ENCODE data around the gene RPL12. TPM values are rescaled to one million over a fixed set of nuclear protein-coding genes. Genes with fewer than 3 reads are reported as not detected.

The RPL12 gene
- total RNA-seq, 1 donor from 2014 or later, result 3,182 TPM

DNA sequence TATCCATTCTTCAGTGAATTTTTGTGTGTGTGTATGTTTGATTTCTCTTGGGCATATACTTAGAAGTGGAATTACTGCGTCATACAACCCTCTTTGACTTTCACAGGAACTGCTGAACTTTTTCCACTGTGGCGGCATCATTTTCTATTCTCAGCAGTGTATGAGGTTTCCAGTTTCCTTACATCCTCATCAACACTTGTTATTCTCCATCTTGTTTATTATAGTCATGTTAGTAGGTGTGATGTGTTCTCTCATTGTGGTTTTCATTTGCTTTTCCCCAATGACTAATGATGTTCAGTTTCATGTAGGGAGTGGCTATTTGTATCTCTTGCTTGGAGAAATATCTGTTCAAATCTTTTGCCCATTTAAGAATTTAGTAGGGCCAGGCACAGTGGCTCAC lies 24.4 kb downstream of the RPL12 start:
- TF ChIP-seq, protein P1, sequence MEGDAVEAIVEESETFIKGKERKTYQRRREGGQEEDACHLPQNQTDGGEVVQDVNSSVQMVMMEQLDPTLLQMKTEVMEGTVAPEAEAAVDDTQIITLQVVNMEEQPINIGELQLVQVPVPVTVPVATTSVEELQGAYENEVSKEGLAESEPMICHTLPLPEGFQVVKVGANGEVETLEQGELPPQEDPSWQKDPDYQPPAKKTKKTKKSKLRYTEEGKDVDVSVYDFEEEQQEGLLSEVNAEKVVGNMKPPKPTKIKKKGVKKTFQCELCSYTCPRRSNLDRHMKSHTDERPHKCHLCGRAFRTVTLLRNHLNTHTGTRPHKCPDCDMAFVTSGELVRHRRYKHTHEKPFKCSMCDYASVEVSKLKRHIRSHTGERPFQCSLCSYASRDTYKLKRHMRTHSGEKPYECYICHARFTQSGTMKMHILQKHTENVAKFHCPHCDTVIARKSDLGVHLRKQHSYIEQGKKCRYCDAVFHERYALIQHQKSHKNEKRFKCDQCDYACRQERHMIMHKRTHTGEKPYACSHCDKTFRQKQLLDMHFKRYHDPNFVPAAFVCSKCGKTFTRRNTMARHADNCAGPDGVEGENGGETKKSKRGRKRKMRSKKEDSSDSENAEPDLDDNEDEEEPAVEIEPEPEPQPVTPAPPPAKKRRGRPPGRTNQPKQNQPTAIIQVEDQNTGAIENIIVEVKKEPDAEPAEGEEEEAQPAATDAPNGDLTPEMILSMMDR (conservative IDR thresholded peaks at IDR 0.05; ENCODE audit: low read depth, low read length), result no peak
- DNase-seq (ENCODE audit: low read depth), result no peak
- H3K4me3 ChIP-seq (ENCODE audit: low read depth, low read length), result no peak overlapping the region

DNA sequence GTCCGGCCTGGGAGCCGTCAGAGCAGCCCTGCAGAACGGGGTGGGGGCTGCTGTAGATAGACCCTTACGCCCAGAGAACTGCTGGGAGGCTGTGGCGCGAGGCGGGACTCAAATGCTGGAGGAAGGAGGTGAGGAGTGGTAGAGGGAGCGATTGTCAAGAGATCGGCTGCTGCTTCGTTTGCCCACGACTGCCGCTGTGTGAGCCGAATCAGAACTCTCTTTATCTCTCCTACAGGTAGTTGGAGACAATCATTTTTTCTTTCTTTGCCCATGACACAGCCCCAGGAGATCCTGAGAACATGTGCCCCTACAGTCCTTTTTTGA lies 26.6 kb downstream of the RPL12 start:
- DNase-seq (ENCODE audit: low read depth), result no peak

DNA sequence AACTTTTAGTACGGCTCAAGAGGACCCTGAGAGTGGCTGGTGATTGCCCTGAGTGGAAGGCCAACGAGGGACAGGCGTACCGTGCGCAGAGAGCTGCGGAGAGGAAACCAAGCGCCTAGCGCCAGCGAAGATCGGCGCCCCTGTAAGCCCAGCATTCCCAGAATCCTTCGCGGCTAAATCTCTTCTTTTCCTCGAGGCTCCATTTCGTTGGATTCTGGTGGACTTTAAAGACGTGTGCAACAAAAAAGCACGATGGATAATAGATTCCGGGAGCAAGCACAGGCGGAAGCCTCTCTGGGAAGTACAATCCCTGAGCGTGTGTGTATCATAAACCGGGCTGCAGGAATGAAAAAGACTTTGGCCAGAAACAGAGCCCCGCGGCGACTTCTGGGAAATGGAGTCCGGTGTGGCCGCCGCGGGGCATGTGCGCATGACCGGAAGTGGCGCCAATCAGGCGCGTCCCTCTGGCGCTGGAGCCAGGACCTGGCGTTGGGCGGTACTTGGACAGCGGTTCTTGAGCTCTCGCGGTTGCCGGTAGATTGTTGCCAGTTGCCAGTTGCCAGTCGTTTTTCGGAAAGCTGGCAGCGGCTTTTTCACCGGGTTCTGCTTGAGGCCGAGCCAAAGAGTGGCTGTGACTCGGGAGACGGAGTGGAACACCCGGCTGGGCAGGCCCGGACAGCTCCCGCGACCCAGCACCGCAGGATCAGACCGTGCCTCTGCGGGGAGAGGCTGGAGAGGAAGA lies 27.1 kb downstream of the RPL12 start, which contains the start of gene ZNF79:
Gene ZNF79, plus strand, starts transcription at position 449 of the 742 bp plus-strand sequence. CDS start 406 bp downstream, outside the sequence.
- TF ChIP-seq, protein P1 (conservative IDR thresholded peaks at IDR 0.05; ENCODE audit: low read depth, low read length), result no peak
- peak; percentile 61 for DNase-seq (ENCODE audit: low read depth)
- H3K4me3 ChIP-seq (ENCODE audit: low read depth, low read length), result peak within 1 kb of the TSS; percentile 84

More for the DNA sequence above, 26.6 kb downstream of the RPL12 start:
- TF ChIP-seq, protein P1 (conservative IDR thresholded peaks at IDR 0.05; ENCODE audit: low read depth, low read length), result peak; percentile 6
- H3K4me3 ChIP-seq (ENCODE audit: low read depth, low read length), result peak overlapping the region; percentile 84

DNA sequence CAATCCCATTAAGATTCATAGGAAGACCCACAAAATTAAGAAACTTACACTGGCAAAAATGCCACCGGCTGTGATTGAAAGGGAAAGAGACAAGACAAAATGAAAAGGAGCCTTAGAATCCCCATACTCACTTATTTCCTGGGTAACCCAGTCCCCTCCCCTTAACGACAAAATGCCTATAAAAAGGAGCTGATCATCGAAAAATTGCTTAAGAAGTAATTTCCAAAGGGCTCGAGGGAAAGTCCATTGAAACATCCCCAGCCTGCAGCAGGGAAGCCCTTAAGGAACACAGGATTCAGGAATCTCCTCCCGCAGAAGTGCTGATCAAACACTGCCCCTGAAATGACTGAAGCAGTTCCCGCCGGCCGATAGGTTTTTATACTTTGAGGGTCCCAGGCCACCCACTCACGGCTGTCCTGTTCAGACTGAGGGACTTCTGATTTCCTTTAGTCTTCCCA lies 27.7 kb downstream of the RPL12 start:
- H3K4me3 ChIP-seq (ENCODE audit: low read depth, low read length), result peak overlapping the region; percentile 84
- no peak for DNase-seq (ENCODE audit: low read depth)
- TF ChIP-seq, protein P1 (conservative IDR thresholded peaks at IDR 0.05; ENCODE audit: low read depth, low read length), result no peak

DNA sequence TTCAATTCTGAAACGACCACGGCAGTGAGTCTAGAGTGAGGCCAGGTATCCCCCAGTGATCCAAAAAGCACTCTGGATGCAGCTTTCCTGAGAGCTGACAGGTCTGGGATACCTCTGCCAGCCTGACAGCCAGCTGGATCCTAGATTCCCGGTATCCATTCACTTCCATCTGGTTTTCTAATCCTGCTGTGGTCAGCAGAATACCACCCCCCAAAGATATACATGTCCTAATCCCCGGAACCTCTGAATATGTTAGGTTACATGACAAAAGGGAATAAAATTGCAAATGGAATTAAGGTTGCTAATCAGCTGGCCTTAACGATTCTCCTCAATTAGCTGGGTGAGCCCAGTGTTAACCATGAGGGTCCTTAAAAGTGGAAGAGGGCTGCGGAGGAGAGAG lies 28.4 kb downstream of the RPL12 start:
- no peak for DNase-seq (ENCODE audit: low read depth)
- H3K4me3 ChIP-seq (ENCODE audit: low read depth, low read length), result peak overlapping the region; percentile 84
- TF ChIP-seq, protein P1 (conservative IDR thresholded peaks at IDR 0.05; ENCODE audit: low read depth, low read length), result no peak

DNA sequence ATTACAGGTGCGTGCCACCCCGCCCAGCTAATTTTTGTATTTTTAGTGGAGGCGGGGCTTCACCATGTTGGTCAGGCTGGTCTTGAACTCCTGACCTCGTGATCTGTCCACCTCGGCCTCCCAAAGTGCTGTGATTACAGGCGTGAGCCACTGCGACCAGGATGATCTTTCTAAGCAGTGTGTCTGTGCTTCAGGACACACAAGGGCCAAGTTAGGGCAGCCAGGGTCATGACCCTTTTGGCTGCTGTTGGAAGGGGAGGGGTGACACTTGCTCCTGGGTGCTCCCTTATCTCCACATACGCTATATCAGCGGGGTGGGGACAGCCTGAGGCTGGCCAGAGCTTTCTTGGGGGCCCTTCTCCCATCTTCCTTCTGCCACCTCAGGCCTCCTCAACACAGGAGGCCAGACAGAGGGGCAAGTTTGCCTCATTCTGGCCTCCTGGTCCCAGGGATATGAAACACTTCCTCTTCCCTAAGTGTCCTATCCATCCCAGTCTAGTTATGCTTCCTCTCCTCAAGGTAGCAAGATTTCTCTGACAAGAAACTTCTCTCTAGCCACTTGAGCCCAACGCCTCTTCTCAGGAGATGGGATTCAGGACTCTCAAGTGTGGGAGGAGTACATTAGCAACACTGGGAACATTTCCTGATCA lies 28.9 kb downstream of the RPL12 start:
- TF ChIP-seq, protein P1 (conservative IDR thresholded peaks at IDR 0.05; ENCODE audit: low read depth, low read length), result no peak
- H3K4me3 ChIP-seq (ENCODE audit: low read depth, low read length), result peak overlapping the region; percentile 84
- DNase-seq (ENCODE audit: low read depth), result no peak
